Ovary (tissue), 3 donors: ENCODE measurements around the gene FER1L5.

ENCODE experiments used
- CTCF ChIP-seq, 3 donors: fragments of 450-650 bp in 2 of 3; fragments of 200-600 bp in 1 of 3; IDR thresholded peaks; one replicate each; pipeline versions ENCODE4 v1.5.1 to v1.8.0; 2016 to 2022; ENCODE audit warnings: antibody characterized with exemption in 3 of 3, mild to moderate bottlenecking in 1 of 3
- EP300 ChIP-seq: sonication (generic); formaldehyde crosslinking; IDR thresholded peaks from one replicate; pipeline ENCODE4 v1.6.1; 2017; ENCODE audit warnings: antibody characterized with exemption
- POLR2A ChIP-seq: fragments of 450-650 bp; IDR thresholded peaks from one replicate; pipeline ENCODE4 v1.6.1; 2017; ENCODE audit warnings: antibody characterized with exemption, mild to moderate bottlenecking, moderate library complexity
- donor health status: DM: no; HTN: no; CAD: no.

GRCh38 chr2:96733931-96734330 lies 91.4 kb downstream of the FER1L5 start:
- TF ChIP-seq CTCF (IDR thresholded peaks at IDR 0.05) (no peak), EP300 (no peak), POLR2A (no peak)
